PFSK-1 (cell line): ENCODE data around the gene NPHP4.

Experiments
- FOXP2 ChIP-seq: optimal IDR thresholded peaks from 2 replicates; pipeline ENCODE3; 2011; ENCODE audit warnings: borderline replicate concordance, control low read depth, inconsistent platforms; ENCODE audit not compliant: insufficient read depth; ENCODE audit errors: extremely low read length, extremely low read depth
- POLR2AphosphoS5 ChIP-seq: IDR thresholded peaks from 2 replicates; pipeline ENCODE4 v1.6.1; 2012; ENCODE audit warnings: low read depth, mild to moderate bottlenecking, control low read depth, low read length, moderate library complexity
- REST ChIP-seq, 2 experiments: IDR thresholded peaks; 2 replicates each; pipeline versions ENCODE4 v1.6.1 to v1.8.0; 2011 to 2012; ENCODE audit warnings: low read depth in 2 of 2, low read length in 2 of 2, control low read depth in 1 of 2, inconsistent platforms in 1 of 2, mild to moderate bottlenecking in 1 of 2, moderate library complexity in 1 of 2; ENCODE audit not compliant: insufficient read depth in 1 of 2
- SIN3A ChIP-seq: IDR thresholded peaks from 2 replicates; pipeline ENCODE4 v1.6.1; 2012; ENCODE audit warnings: mild to moderate bottlenecking, low read length, moderate library complexity, borderline replicate concordance; ENCODE audit not compliant: insufficient read depth
- TAF1 ChIP-seq: IDR thresholded peaks from 2 replicates; pipeline ENCODE4 v1.6.1; 2012; ENCODE audit warnings: low read length, control low read depth, borderline replicate concordance; ENCODE audit not compliant: insufficient read depth

The NPHP4 gene

DNA sequence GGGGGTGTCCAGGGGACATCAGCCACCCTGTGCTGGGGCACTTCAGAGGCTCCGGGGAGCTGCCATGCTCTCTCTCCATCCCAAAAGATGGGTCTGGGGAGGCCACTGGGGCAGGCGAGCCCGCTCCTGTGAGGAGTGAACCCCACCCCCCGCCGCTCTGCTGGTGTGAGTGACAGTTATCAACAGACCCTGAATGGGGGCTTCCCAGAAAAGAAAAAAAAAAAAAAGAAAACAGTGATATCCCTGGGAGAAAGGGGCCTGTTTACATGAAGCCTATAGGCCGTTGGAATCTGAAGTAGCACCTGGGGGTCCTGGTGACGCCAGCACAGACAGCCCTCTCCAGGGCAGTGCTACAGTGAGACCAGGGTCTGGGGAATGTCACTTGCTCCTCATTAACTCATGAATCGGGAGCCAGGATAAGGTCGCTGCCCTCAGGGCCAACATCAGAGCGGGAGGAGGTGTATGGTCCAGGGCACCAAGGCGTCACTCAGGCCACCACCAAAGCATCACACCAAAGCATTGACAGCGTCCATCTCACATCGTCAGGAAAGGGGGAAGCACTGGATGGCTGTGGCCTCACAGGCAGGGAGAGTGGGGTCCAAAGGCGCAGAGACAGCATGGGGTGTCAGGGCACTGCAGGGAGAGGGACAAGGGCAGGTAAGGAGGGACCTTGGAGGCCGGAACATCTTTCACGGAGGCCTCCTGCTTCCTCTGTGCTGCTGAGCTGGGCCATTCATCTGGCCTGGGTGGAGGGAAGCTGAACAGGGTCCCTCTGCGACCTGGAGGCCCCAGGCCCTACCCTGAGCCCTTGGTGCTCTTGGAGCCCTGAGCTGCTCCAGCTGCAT lies 8.4 kb upstream of the NPHP4 start:
- no peak for TF ChIP-seq TAF1
- TF ChIP-seq SIN3A, result no peak
- TF ChIP-seq REST (IDR thresholded peaks at IDR 0.05; ENCODE audit: insufficient read depth in 1 of 2, low read depth in 2 of 2, low read length in 2 of 2), result no peak
- no peak for TF ChIP-seq POLR2AphosphoS5
- no peak for TF ChIP-seq FOXP2

GRCh38 chr1:5999711-6000443 lies 7.7 kb upstream of the NPHP4 start:
- TF ChIP-seq FOXP2, result no peak
- TF ChIP-seq SIN3A, result no peak
- no peak for TF ChIP-seq TAF1
- TF ChIP-seq POLR2AphosphoS5, result no peak
- TF ChIP-seq REST (IDR thresholded peaks at IDR 0.05; ENCODE audit: insufficient read depth in 1 of 2, low read depth in 2 of 2, low read length in 2 of 2), result no peak

DNA sequence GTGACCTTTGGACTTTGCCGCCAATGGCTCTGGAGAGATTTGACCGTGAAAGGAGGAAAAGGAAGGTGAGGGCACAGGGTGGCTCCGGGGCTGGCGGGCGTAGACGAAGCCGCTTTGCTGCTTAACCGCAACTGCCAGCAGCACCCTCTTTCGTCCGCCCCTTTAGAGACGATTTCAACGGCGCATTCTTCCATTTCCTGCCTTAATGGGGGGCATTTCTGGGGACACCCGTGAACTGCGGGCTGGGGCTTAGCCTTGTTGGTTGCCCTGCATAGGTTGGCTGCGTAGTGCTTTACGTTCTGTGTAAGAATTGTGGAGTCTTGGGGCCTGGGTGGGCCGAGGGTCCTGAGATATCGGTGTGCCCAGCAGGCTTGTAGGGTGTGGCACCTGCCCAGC lies 6.7 kb upstream of the NPHP4 start:
- TF ChIP-seq POLR2AphosphoS5 (no peak), FOXP2 (no peak), REST (IDR thresholded peaks at IDR 0.05; ENCODE audit: insufficient read depth in 1 of 2, low read depth in 2 of 2, low read length in 2 of 2) (no peak), SIN3A (no peak), TAF1 (no peak)

GRCh38 chr1:5998051-5998905 lies 6.1 kb upstream of the NPHP4 start:
- TF ChIP-seq REST (IDR thresholded peaks at IDR 0.05; ENCODE audit: insufficient read depth in 1 of 2, low read depth in 2 of 2, low read length in 2 of 2), result no peak
- no peak for TF ChIP-seq TAF1
- no peak for TF ChIP-seq SIN3A
- TF ChIP-seq FOXP2, result no peak
- TF ChIP-seq POLR2AphosphoS5, result no peak
